Stimulated activated CD4-positive, alpha-beta T cell treated with anti-CD3 and anti-CD28 coated beads, Interleukin-12 subunit alpha, Interleukin-12 subunit beta, amount 100 ng/mL, for 48 hours (primary cell): ENCODE results near the gene GTSF1L.
"Not testable (repeated sequence)": the region's sequence is repeated elsewhere in the genome, so short reads cannot be mapped to it uniquely, and the experiment has no call there.

ENCODE experiments used
- DNase-seq, 3 donors: peaks; one replicate each; pipeline ENCODE4 v3.0.0-alpha.2; 2020; ENCODE audit warnings: low read depth in 2 of 3, low spot score in 1 of 3

GTSF1L gene

DNA sequence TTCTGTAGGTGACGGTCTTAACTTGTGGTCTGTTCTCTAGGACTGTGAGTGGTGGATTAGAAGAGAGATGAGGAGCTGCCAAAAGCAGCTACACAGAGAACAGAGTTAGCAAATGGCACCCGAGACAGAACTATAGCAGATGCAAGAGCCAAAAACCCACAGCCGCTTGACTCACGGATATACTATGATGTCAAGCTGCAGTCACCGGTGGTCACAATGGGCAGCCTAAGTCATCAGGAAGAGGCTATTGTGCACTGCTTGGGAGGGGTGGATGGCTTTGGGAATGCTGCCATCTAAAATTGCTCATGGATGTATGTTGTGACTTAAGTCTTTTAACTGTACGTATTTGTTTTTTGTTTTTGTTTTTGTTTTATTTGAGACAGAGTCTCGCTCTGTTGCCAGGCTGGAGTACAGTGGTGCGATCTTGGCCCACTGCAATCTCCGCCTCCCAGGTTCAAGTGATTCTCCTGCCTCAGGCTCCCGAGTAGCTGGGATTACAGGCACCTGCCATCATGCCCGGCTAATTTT lies at the start of gene GTSF1L:
TSS of gene GTSF1L (minus strand) at position 192 of the 528 bp plus-strand sequence. CDS start 308 bp downstream, outside the sequence.
- DNase-seq, result no peak

DNA sequence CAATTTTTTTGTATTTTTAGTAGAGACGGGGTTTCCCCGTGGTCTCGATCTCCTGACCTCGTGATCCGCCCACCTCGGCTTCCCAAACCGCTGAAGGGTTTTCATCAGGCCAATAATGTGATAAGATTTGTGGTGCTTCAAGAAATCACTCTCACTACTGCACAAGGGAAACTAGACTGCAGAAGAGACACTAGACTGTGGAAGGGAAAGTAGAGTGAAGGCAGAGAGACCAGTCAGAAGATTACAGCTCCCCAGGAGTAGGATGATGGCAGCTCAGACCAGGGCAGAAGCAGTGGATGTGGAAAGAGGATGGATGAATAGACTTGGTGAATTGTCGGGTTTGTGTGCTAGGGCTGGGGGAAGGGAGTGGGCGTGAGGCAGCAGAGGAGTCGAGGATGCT lies 48.0 kb upstream of the GTSF1L start:
- DNase-seq, result no peak

DNA sequence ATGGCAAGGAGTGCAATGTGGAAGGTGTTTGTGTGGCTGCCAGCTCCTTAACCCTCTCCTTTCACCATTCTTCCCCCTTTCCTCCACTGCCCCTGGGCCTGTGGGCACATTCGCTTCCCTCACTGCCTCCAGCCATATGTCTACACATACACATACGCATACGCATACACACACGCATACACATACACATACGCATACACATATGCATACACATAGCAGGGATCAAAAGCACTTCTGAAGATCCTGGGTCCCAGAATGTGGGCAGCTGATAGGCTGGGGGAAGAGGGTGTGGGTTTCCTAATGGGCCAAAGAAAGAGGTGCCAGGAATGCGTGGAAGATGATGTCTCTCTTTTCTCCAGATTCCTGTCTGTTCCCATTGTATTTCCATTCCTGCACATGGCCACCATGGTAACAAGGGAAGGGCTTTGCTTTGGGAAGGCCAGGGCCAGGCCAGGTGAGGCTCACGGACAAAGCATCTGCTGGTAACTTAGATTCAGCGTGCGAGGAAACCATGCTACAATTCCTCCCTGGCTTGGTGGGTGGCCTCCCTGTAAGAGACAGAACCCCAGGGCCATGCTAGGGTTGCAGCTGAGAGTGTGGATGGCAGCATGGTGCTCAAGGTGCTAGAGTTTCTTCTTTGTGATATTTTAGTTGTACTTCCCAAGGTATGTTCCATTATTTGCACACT lies 44.8 kb upstream of the GTSF1L start:
- DNase-seq, result no peak

DNA sequence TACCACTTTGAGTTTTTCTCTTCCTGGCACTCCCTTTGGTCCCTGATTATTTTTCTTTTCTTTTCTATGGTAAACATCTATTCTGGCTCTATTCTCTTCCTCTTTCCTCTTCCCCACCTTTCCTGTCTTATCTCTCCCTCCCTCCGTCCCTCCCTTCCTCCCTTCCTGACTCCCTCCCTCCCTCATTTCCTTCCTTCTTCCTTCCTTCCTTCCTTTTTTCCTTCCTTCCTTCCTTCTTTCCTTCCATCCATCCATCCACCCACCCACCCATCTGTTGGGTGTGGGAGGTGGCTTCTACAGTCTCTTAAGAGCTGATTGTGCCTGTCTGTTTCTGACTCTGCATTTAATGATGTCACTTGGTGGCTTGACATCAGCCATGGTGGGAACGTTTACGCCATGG lies 43.5 kb upstream of the GTSF1L start:
- DNase-seq, result no peak

DNA sequence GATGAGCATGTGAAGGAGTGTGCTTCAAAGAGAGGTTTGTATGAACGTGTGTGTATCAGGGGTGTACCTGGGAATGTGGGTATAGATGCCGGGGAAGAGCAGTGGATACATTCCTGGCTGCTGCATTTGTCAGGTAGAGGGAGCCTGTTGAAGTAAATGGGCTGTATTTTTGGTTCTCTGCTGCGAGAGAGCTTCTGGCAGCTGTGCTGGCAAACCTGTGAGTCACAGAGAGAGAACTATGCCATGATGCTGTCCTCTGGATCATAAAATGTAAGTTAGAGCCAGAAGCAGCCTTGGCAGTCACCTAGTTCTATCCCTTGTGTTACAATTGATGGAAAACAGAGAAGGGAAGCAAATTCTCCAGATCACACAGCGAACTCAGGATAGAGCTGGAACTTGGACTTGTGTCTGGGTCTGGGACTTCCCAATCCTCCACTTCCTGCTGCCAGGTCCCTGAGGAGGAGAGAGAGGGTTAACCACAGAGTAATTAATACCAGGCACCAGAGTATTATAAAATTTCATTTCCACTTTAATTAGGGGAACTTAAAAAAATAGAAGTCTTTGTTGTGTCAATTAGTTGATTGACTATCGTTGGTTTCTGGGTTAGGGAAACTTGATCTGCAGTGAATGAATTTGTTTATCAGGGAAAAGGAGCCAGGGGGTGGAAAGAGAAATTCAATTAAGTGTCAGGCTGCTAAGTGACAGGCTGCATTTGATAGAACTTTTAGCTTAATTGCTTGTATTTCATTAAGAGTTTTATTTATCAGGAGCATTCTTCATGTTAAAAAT lies 41.1 kb upstream of the GTSF1L start:
- DNase-seq, result no peak

DNA sequence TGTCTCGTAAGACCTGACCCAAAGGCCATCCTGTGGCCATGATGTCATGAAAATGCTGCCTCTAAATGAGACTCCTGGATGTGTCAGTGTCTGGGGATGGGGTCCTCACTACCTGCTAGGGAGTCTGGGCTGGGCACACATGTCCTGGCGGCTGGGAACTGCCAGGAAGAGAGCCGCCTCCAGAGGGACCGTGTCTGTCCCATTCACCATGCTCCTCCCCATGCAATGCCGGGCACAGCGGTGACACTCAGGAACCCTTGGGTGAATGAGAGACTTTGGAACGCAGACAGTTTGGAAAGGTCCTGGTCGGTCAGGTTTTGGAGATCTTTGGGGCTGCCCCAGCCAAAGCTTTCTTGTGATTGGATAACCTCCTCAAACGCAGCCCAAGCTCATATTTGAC lies 40.1 kb upstream of the GTSF1L start:
- no peak for DNase-seq

DNA sequence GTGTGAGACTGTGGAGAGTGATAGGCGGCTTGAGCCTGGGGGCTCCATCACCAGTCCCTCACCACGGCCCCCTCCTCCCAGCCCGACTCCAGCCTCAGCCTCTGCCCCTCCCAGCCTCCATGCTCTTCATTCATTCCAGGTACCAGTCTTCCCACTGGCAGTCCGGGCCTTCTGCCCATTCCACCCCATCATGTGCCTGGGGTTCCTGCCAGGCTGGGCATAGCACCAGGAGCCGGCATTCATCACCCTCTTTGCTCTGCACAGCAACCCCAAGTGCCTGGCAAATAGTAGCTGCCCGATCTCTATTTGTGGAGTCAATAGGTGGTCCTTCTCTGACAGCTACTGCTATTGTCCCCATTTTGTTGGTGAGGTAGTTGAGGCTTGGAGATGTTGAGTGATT lies 39.6 kb upstream of the GTSF1L start:
- no peak for DNase-seq

DNA sequence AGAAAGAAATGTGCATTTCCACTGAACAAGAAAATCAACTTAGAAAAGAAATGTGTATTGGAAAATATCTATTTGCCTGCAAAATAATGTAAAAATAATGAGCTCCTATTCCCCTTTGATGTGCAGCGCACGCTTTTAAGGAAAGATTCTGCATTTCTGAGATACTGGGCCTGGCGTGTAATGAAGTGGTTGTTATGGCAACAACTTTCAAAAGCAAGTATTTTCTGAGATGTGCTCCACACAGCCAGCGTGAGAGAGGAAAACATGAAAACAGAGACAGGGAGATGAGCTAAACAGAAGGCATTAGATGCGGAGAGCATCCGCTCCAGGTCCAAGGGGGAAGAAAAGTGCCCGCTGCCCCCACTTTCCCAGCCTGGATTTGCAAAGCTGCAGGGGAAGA lies 39.1 kb upstream of the GTSF1L start:
- DNase-seq, result no peak

DNA sequence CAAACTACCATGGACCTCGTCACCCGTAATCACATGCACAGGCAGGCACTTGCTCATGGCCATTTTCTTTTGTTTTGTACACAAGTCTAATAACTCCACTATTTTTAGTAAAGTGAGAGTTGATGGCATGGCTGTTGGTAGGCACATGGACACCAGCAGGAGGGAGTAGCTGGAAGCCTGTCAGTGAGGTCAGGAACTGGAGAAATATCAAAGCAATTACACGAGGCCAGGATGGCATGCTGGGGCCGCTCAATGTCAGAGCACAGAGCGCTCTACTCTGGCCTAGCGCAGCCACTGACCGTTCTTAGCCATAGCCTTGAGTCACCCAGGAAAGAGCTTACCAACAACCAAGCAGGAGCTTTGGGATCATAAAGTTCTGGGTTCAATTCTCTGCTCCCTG lies 36.1 kb upstream of the GTSF1L start:
- no peak for DNase-seq

DNA sequence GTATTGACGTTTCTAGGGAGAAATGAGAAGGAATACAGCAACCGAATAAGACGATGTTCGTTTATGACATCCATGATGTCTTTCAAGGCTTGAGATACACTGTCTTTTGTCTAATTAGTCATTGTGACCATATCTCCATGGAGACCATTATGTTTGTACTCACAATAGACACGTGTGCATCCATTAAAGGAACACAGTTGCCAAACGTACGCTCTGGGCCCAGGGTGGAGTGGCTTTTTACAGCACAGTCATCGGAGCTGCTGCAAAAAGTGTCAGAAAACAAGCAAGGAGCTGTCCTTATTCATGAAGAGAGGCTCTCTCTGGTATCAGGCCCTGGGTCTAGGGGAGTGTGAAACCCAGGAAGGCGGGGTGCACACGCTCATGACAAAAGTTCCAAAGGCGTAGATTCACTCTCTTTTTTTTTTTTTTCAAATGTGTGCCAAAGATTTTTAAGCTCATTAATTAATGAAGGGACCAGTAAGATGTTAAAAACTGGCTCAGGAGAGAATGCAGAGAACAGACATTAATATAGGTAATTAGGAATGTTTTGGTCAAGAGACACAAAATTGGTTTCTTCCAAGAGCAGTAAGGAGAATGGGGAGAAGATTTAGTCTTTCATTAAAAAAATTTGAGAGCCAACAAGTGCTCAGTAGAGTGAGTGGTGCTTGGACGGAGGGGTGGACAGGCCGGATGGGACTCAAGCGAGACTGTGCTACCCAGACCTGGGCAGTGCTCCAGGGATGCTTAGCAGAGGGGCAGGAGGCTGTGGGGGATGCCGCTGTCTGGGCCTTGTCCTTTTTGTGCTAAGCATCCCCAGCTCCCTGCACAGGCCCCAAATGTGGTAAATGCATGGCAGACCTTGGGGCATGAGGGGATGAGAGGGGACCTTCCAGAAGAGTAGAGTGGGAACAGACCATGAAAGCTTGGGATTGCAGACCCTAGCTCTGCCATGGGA lies 34.9 kb upstream of the GTSF1L start:
- no peak for DNase-seq

DNA sequence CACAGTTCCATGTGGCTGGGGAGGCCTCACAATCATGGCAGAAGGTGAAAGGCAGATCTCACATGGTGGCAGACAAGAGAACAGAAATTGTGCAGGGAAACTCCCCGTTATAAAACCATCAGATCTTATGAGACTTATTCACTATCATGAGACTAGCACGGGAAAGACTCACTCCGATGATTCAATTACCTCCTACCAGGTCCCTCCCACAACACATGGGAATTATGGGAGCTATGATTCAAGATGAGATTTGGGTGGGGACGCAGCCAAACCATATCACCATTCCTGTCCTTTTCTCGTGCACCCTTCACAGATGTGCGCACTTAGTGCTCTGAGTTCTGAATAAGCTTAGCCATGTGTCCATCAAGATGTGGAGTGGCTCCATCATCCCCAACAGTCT lies 31.1 kb upstream of the GTSF1L start:
- not testable (repeated sequence) for DNase-seq

DNA sequence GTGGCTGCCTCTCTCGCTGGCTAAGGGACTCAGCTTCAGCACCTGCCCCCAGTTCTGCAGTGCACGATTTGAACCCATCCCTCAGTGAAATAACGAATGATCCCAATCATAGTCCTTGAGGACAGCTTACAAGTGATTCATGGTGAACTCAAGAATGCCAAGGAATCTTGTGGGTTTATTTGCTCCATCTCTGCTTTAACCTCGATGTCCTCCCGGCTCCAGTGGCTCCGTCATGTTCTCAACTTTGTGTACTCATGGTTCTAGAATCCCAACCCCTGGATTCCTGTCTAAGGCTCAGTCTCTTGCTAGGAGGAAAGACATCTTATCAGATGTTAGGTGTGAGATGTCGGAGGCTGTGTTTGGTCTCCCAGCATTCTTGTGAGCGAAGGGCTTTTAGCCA lies 29.0 kb upstream of the GTSF1L start:
- DNase-seq, result no peak

DNA sequence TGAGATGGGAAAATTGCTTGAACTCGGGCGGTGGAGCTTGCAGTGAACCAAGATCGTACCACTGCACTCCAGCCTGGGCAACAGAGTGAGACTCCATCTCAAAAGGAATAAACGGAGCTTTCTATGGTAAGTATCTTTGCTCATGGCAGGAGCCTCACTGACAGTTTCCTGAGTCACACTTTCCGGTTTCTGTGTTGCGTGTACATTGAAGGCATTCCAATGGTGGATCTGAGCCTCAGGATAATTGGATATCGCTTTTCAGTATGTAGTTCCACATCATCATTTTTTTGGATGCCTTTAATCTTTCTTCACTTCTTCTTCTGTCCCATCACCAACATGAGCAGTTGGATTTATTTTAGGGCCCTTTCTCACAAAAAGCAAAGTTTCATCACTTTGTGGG lies 28.6 kb upstream of the GTSF1L start:
- DNase-seq, result no peak

DNA sequence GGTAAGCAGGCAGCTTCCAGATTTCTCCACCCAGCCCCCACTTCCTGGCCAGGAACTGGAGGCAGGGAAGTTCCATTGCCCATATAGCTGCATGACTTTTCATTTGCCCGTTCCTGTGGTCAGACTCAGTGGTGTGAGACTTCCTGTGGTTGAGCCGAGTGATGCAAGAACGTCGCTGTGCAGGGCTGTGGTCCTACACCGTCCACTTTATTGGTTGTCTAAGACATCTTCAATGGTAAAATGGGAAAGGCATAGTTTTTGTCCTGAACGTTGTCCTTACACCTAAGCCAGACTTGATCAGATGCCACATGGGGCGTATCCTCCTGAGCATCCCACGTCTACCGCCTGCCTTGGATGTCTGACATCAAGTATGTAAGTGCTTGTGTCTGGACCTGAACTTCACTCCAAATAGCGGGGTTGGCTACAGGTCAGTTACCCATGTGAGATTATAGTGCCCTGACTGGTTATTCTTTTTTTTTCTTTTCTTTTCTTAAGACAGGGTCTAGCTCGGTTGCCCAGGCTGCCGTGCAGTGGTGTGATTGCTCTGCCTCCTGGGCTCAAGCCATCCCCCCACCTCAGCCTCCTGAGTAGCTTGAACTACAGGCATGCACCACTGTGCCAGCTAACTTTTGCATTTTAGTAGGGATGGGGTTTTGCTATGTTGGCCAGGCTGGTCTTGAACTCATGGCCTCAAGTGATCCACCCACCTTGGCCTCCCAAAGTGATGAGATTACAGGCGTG lies 25.9 kb upstream of the GTSF1L start:
- DNase-seq, result peak in 2 of 3 donors; percentile 39 to 42

DNA sequence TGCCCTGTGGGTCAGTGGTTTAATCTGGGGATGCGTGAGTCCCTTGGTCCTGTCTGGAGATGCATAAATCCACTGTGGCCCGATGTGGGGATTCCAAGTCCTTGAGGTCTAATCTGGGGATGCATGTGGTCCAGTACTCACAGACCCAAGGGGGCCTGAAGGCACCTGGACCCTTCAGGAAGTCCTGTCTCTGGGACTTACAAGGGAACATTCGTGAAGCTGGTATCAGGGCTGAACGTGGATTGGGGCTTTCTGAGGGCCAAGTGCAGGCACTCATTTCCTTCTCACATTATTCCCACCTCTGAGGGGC lies 25.2 kb upstream of the GTSF1L start:
- DNase-seq, result no peak

DNA sequence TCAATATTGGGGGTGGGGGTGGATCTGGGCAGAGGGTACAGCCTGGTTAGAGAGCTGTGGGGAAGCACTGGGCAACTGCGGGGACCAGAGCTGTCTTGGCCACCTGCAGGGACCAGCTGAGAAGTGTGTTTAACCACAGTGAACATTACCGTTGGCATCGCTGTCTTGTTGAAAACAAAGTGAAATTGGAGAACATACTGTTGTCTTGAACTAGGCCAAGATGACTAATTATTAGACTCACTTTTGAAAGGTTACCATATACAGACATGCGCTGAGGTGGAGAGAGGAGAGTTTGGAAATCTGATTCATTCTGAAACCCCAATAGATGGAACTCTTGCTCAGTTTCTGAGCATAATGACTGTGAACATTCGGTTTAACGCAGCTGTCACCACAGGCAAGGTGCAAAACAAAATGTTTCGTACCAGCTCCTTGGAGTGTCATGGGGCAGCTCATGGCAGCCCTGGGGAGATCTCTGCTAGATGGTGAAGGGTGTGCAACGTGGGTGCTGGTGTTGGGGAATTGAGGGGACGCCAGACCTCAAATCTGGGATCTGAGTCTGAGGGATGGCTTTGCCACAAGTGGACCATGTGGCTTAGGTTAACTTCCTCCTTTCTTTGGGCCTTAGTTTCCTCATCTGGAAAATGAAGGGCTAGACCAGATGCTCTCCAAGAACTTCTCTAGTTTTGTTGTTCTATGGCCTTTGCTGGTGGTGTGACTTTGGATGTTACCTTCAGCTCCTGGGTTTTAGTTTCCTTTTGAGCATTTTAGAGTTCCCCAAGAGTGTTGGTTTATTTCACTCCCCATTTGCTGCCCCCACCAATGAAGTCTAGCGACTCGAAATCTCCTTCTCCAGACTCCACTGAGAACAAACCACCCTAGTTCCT lies 24.6 kb upstream of the GTSF1L start:
- DNase-seq, result peak; percentile 44 to 59 (median 56)

DNA sequence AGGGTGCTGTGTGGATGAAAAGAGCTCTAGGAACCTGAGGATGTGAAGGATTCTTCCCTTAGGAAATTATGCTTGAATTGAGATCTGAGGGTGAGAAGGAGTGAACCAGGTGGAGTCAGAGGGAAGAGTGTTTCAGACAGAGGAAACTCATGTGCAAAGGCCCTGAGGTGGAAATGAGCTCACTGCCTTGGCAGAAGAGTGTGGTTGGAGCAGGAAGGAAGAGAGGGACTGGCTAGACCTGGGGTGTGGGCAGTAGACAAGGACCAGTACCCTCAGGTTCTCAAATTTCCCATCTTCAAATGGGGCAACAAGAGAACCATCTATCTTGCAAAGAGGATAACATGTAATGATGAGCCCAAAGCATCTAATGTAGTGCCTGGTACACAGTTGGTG lies 24.0 kb upstream of the GTSF1L start:
- DNase-seq, result no peak

DNA sequence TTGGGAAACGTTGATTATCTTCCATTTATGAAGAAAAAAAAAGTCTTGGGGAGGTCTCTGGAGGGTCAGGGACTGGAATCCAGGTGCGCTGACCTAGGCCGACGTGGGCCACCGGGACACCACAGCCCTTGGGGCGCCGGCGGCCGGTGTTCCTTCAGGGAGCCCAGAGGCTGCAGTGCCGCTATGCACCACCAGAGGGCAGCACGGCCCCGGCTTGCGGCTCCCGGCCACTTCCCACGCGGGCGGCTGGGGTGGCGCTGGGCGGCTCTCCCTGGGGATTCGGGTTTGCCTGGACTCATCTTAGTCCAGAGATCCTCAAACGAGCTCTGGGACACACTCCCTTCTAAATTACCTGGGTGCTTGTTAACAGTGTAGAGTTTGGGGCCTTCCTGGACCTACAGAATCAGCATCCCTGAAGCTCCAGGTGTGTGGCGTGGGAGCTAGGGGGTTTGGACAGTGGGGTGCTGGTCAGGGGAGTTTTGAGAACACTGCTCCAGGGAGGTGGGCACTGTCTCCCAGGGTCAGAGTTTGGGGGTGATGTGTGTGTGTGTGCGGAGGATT lies 23.0 kb upstream of the GTSF1L start:
- DNase-seq, result peak; percentile 73 to 93 (median 82)

DNA sequence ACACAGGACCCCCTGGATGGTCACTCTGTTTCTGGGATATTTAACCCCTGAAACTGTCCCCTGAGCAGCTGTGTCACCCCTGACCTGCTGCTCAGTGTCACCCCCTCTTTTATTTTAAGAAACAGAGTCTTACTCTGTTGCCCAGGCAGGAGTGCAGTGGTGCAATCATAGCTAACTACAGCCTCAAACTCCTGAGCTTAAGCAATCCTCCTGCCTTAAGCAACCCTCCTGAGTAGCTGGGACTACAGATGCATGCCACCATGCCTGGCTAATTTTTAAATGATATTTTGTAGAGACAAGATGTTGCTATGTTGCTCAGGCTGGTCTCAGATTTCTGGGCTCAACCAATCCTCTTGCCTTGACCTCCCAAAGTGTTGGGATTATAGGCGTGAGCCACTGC lies 21.5 kb upstream of the GTSF1L start:
- DNase-seq, result no peak
